SU-DHL-6 (cell line): ENCODE data around the gene TCP11L1.

ENCODE experiments used
- H2AFZ ChIP-seq: fragments of 200-600 bp; sonication (generic); 2 replicates; pipeline ENCODE4 v1.6.1; 2014; ENCODE audit warnings: low read depth, mild to moderate bottlenecking, moderate library complexity, mixed read lengths, antibody characterized with exemption, low read length; ENCODE audit not compliant: severe bottlenecking
- H3F3A ChIP-seq: fragments of 200-600 bp; shearing (Covaris generic); 2 replicates; pipeline ENCODE4 v1.6.0; 2016; ENCODE audit warnings: antibody characterized with exemption, mild to moderate bottlenecking; ENCODE audit not compliant: insufficient read depth
- H3K27ac ChIP-seq: fragments of 200-600 bp; sonication (generic); 2 replicates; pipeline ENCODE4 v1.5.1; 2016; ENCODE audit warnings: low read depth, mild to moderate bottlenecking, low read length, moderate library complexity, mixed read lengths
- H3K27me3 ChIP-seq: fragments of 200-600 bp; sonication (generic), shearing (Covaris generic); 2 replicates; pipeline ENCODE4 v1.6.0; 2014; ENCODE audit warnings: mild to moderate bottlenecking, low read length
- H3K36me3 ChIP-seq: fragments of 200-600 bp; sonication (generic); 2 replicates; pipeline ENCODE4 v1.6.1; 2014; ENCODE audit warnings: mild to moderate bottlenecking, low read length, mixed read lengths
- H3K4me2 ChIP-seq: fragments of 300-600, 200-600 bp; shearing (Covaris generic), sonication (generic); 2 replicates; pipeline ENCODE4 v1.6.0; 2014; ENCODE audit warnings: low read length, low read depth, mild to moderate bottlenecking; ENCODE audit not compliant: poor library complexity, severe bottlenecking
- H3K4me3 ChIP-seq: fragments of 200-600 bp; sonication (generic); 2 replicates; pipeline ENCODE4 v1.5.1; 2014; ENCODE audit warnings: antibody characterized with exemption, low read length, mild to moderate bottlenecking, mixed read lengths; ENCODE audit not compliant: insufficient read depth, poor library complexity, severe bottlenecking
- H3K79me2 ChIP-seq: fragments of 200-600 bp; sonication (generic); 2 replicates; pipeline ENCODE4 v1.6.1; 2014; ENCODE audit warnings: mild to moderate bottlenecking, low read length, moderate library complexity; ENCODE audit not compliant: insufficient read depth
- H3K9ac ChIP-seq: fragments of 200-600 bp; sonication (generic); 2 replicates; pipeline ENCODE4 v1.7.0; 2014; ENCODE audit warnings: mild to moderate bottlenecking, low read length
- H3K9me2 ChIP-seq: fragments of 200-600 bp; sonication (generic); replicated peaks from 2 replicates; pipeline ENCODE4 v1.6.1; 2014; ENCODE audit warnings: low read length; ENCODE audit not compliant: insufficient read depth
- H3K9me3 ChIP-seq: fragments of 200-600 bp; sonication (generic); 2 replicates; pipeline ENCODE4 v1.6.1; 2014; ENCODE audit warnings: low read length, mixed read lengths; ENCODE audit not compliant: insufficient read depth
- H4K20me1 ChIP-seq: fragments of 200-600 bp; sonication (generic); 2 replicates; pipeline ENCODE4 v1.6.1; 2014; ENCODE audit warnings: low read depth, mild to moderate bottlenecking, antibody characterized with exemption, low read length, moderate library complexity, mixed read lengths
- EZH2phosphoT487 ChIP-seq: fragments of 200-600 bp; sonication (generic), shearing (Covaris generic); conservative IDR thresholded peaks from 2 replicates; pipeline ENCODE4 v1.6.1; 2018; ENCODE audit warnings: mild to moderate bottlenecking, antibody characterized with exemption, low read length, moderate library complexity, mixed read lengths
- TF ChIP-seq, protein P1 (sequence below): fragments of 200-600 bp; sonication (generic); IDR thresholded peaks from one replicate; pipeline ENCODE4 v1.5.1; 2017; ENCODE audit warnings: antibody characterized with exemption, mild to moderate bottlenecking, low read length, moderate library complexity; ENCODE audit not compliant: insufficient read depth, poor library complexity, severe bottlenecking

The TCP11L1 gene

DNA sequence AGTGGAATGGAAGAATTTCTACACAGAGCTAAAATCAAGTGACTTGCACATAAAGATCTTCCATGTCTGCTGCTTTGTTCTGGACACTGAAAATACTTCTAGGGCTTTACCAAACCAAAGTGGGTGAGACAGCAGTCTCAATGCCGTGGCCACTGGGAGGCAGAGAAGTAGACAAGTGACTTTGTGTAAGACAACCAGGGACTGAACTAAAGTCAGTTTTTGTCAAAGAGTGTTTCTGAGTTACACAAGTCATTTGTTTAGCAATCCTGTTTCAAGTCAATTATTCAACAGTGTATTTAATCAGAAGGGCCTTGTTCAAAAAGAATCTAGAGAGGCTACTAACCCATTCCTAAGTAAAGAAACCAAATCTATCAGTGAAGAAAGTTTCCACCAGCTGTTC, 46.6 kb downstream of the TCP11L1 start:
- H3K9me2 ChIP-seq = no peaks in the 10 kb centered on the region
- H3K27me3 ChIP-seq = no peaks in the 10 kb centered on the region
- H3K4me3 ChIP-seq = no peak overlapping the region
- no peaks in the 10 kb centered on the region for H3K79me2 ChIP-seq
- no peaks in the 10 kb centered on the region for H3K36me3 ChIP-seq
- H3K9ac ChIP-seq = no peak overlapping the region
- H3K9me3 ChIP-seq = no peaks in the 10 kb centered on the region
- H4K20me1 ChIP-seq = no peaks in the 10 kb centered on the region
- no peak overlapping the region for H2AFZ ChIP-seq
- no peak overlapping the region for H3K27ac ChIP-seq
- no peak overlapping the region for H3K4me2 ChIP-seq
- H3F3A ChIP-seq = no peaks in the 10 kb centered on the region
- TF ChIP-seq, protein P1, sequence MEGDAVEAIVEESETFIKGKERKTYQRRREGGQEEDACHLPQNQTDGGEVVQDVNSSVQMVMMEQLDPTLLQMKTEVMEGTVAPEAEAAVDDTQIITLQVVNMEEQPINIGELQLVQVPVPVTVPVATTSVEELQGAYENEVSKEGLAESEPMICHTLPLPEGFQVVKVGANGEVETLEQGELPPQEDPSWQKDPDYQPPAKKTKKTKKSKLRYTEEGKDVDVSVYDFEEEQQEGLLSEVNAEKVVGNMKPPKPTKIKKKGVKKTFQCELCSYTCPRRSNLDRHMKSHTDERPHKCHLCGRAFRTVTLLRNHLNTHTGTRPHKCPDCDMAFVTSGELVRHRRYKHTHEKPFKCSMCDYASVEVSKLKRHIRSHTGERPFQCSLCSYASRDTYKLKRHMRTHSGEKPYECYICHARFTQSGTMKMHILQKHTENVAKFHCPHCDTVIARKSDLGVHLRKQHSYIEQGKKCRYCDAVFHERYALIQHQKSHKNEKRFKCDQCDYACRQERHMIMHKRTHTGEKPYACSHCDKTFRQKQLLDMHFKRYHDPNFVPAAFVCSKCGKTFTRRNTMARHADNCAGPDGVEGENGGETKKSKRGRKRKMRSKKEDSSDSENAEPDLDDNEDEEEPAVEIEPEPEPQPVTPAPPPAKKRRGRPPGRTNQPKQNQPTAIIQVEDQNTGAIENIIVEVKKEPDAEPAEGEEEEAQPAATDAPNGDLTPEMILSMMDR = no peak
- no peak for TF ChIP-seq EZH2phosphoT487

DNA sequence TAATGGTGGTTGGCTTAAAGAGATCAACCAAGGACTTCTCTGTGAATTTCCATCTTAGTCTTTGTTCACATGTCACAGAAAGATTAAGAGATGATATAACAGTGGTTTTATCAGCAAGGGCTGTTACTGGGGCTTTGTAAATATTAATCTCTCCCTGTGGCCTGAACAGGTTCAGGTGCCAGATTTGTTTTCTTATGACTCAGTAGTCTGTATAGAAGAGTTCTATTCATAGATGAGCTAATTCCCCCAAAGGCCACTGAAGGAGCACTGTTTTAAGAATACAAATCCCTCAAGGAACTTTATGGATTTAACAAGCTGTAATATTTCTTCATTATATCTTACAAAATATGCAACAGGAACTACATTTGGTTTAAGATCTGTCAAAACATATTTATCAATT, 50.4 kb downstream of the TCP11L1 start:
- H3F3A ChIP-seq = no peaks in the 10 kb centered on the region
- H3K9ac ChIP-seq = no peak overlapping the region
- no peaks in the 10 kb centered on the region for H3K27me3 ChIP-seq
- no peak overlapping the region for H3K27ac ChIP-seq
- TF ChIP-seq, protein P1 = no peak
- no peak for TF ChIP-seq EZH2phosphoT487
- no peaks in the 10 kb centered on the region for H4K20me1 ChIP-seq
- H3K4me3 ChIP-seq = no peak overlapping the region
- no peak overlapping the region for H3K4me2 ChIP-seq
- no peaks in the 10 kb centered on the region for H3K36me3 ChIP-seq
- H3K9me2 ChIP-seq = no peaks in the 10 kb centered on the region
- no peak overlapping the region for H2AFZ ChIP-seq
- no peaks in the 10 kb centered on the region for H3K9me3 ChIP-seq
- H3K79me2 ChIP-seq = no peaks in the 10 kb centered on the region

DNA sequence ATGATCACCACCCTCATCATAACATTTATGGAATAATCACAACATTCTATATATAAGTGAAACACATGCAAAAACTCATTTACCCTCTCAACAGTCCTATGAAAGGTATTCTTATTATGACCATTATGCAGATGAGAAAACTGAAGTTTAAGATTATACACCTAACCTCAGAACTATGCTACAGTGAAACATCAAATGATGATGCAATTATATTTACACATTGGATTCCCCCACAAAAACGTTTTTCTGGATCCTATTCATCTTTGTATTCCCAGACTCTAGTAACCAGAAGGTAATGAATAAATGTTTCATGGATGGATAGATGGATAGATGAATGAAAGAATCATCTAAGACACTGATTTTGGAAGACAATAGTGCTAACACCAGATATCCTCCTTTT, 54.8 kb downstream of the TCP11L1 start:
- H3K9me2 ChIP-seq = no peaks in the 10 kb centered on the region
- no peak overlapping the region for H3K4me3 ChIP-seq
- H3K27ac ChIP-seq = no peak overlapping the region
- TF ChIP-seq EZH2phosphoT487 = no peak
- TF ChIP-seq, protein P1 = no peak
- no peak overlapping the region for H2AFZ ChIP-seq
- no peak overlapping the region for H3K9ac ChIP-seq
- no peaks in the 10 kb centered on the region for H4K20me1 ChIP-seq
- H3K27me3 ChIP-seq = no peaks in the 10 kb centered on the region
- H3K79me2 ChIP-seq = no peaks in the 10 kb centered on the region
- H3F3A ChIP-seq = no peaks in the 10 kb centered on the region
- no peak overlapping the region for H3K4me2 ChIP-seq
- no peaks in the 10 kb centered on the region; the same call in 1 of the 2 replicates for H3K36me3 ChIP-seq
- no peaks in the 10 kb centered on the region for H3K9me3 ChIP-seq

DNA sequence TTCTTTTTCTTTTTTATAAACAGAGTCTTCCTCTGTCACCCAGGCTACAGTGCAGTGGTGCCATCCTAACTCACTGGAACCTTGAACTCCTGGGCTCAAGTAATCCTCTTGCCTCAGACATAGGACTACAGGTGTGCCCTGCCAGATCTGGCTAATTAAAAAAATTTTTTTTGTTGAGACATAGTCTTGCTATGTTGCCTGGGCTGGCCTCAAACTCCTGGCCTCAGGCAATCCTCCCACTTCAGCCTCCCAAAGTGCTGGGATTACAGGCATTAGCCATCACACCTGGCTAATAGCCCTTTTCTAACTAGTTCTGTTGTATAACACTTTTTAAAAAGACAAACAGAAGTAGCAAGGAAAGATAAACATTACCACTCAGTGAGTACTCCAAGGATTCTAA, 64.5 kb downstream of the TCP11L1 start:
- Histone ChIP-seq H3K9me3 (no peaks in the 10 kb centered on the region), H3K4me2 (no peak overlapping the region), H3K27me3 (no peaks in the 10 kb centered on the region), H4K20me1 (no peaks in the 10 kb centered on the region), H3K9me2 (no peaks in the 10 kb centered on the region), H3K4me3 (no peak overlapping the region), H2AFZ (no peak overlapping the region), H3F3A (no peaks in the 10 kb centered on the region), H3K27ac (no peak overlapping the region), H3K36me3 (no peaks in the 10 kb centered on the region; the same call in 1 of the 2 replicates), H3K9ac (no peak overlapping the region), H3K79me2 (no peaks in the 10 kb centered on the region)
- TF ChIP-seq, protein P1 = no peak
- TF ChIP-seq EZH2phosphoT487 = no peak
